KMS-11 (cell line): ENCODE measurements around the gene STARD5.
A peak's percentile ranks its signal among the peaks of the same experiment; 100 is the strongest.

ENCODE experiments used
- H2AFZ ChIP-seq: fragments of 200-600 bp; sonication (generic); 2 replicates; pipeline ENCODE4 v1.6.1; 2016; ENCODE audit warnings: antibody characterized with exemption, mixed run types, low read depth
- H3K27ac ChIP-seq: fragments of 200-600 bp; sonication (generic); 2 replicates; pipeline ENCODE4 v1.6.1; 2016; ENCODE audit warnings: mild to moderate bottlenecking, mixed run types
- H3K27me3 ChIP-seq: fragments of 200-600 bp; sonication (generic); 2 replicates; pipeline ENCODE4 v1.6.1; 2017; ENCODE audit warnings: mild to moderate bottlenecking, low read depth, mixed run types, moderate library complexity; ENCODE audit not compliant: insufficient read depth
- H3K36me3 ChIP-seq: fragments of 200-600 bp; sonication (generic); 2 replicates; pipeline ENCODE4 v1.6.1; 2017; ENCODE audit warnings: mild to moderate bottlenecking, mixed run types; ENCODE audit not compliant: insufficient read depth
- H3K4me1 ChIP-seq: fragments of 200-600 bp; sonication (generic); 2 replicates; pipeline ENCODE4 v1.6.1; 2016; ENCODE audit warnings: mild to moderate bottlenecking, low read depth, mixed run types; ENCODE audit not compliant: poor library complexity, severe bottlenecking
- H3K4me2 ChIP-seq: fragments of 200-600 bp; sonication (generic); 2 replicates; pipeline ENCODE4 v1.7.0; 2016; ENCODE audit warnings: mild to moderate bottlenecking, mixed run types
- H3K4me3 ChIP-seq: fragments of 200-600 bp; sonication (generic); IDR thresholded peaks from 2 replicates; pipeline ENCODE4 v1.6.1; 2017; ENCODE audit warnings: low read depth, low read length, mixed read lengths; ENCODE audit not compliant: insufficient read depth
- H3K79me2 ChIP-seq: fragments of 200-600 bp; sonication (generic); 2 replicates; pipeline ENCODE4 v1.6.1; 2016; ENCODE audit warnings: low read depth, mixed run types; ENCODE audit not compliant: insufficient read depth
- H3K9ac ChIP-seq: fragments of 200-600 bp; sonication (generic); 2 replicates; pipeline ENCODE4 v1.6.1; 2016; ENCODE audit warnings: mild to moderate bottlenecking, mixed run types
- H4K20me1 ChIP-seq: fragments of 200-600 bp; sonication (generic); 2 replicates; pipeline ENCODE4 v1.6.1; 2016; ENCODE audit warnings: mild to moderate bottlenecking, mixed run types; ENCODE audit not compliant: insufficient read depth
- TF ChIP-seq, protein P1 (sequence below): fragments of 200-600 bp; sonication (generic); conservative IDR thresholded peaks from 2 replicates; pipeline ENCODE4 v1.6.1; 2017; ENCODE audit warnings: low read depth, mild to moderate bottlenecking, antibody characterized with exemption, low read length, moderate library complexity, mixed read lengths

Gene STARD5

GRCh38 chr15:81288040-81288439, 35.9 kb downstream of the STARD5 start:
- Histone ChIP-seq H3K4me1 (peaks cover 53% of the 10 kb centered on the region), H4K20me1 (no peaks in the 10 kb centered on the region), H3K4me2 (no peak overlapping the region), H3K9ac (no peak overlapping the region), H3K79me2 (no peaks in the 10 kb centered on the region), H3K4me3 (no peak overlapping the region), H3K36me3 (no peaks in the 10 kb centered on the region), H2AFZ (no peak overlapping the region), H3K27me3 (no peaks in the 10 kb centered on the region), H3K27ac (no peak overlapping the region)
- TF ChIP-seq, protein P1, sequence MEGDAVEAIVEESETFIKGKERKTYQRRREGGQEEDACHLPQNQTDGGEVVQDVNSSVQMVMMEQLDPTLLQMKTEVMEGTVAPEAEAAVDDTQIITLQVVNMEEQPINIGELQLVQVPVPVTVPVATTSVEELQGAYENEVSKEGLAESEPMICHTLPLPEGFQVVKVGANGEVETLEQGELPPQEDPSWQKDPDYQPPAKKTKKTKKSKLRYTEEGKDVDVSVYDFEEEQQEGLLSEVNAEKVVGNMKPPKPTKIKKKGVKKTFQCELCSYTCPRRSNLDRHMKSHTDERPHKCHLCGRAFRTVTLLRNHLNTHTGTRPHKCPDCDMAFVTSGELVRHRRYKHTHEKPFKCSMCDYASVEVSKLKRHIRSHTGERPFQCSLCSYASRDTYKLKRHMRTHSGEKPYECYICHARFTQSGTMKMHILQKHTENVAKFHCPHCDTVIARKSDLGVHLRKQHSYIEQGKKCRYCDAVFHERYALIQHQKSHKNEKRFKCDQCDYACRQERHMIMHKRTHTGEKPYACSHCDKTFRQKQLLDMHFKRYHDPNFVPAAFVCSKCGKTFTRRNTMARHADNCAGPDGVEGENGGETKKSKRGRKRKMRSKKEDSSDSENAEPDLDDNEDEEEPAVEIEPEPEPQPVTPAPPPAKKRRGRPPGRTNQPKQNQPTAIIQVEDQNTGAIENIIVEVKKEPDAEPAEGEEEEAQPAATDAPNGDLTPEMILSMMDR: no peak

GRCh38 chr15:81286621-81287121, 37.3 kb downstream of the STARD5 start:
- Histone ChIP-seq H2AFZ (no peak overlapping the region), H3K27me3 (no peaks in the 10 kb centered on the region), H3K27ac (no peak overlapping the region), H3K4me2 (no peak overlapping the region), H4K20me1 (no peaks in the 10 kb centered on the region), H3K9ac (no peak overlapping the region), H3K4me1 (peaks cover 39% of the 10 kb centered on the region), H3K4me3 (no peak overlapping the region), H3K79me2 (no peaks in the 10 kb centered on the region), H3K36me3 (no peaks in the 10 kb centered on the region)
- TF ChIP-seq, protein P1: no peak

- Histone ChIP-seq H3K9ac (no peak overlapping the region), H3K4me1 (peaks cover 35% of the 10 kb centered on the region), H3K36me3 (no peaks in the 10 kb centered on the region), H3K4me2 (peak overlapping the region; percentile 30; the same call in 1 of the 2 replicates), H3K27me3 (no peaks in the 10 kb centered on the region), H4K20me1 (no peaks in the 10 kb centered on the region), H3K79me2 (no peaks in the 10 kb centered on the region), H3K4me3 (no peak overlapping the region), H3K27ac (no peak overlapping the region), H2AFZ (no peak overlapping the region; the same call in 1 of the 2 replicates)
- TF ChIP-seq, protein P1: no peak
Measured at GRCh38 chr15:81285461-81285860, 38.5 kb downstream of the STARD5 start.

DNA sequence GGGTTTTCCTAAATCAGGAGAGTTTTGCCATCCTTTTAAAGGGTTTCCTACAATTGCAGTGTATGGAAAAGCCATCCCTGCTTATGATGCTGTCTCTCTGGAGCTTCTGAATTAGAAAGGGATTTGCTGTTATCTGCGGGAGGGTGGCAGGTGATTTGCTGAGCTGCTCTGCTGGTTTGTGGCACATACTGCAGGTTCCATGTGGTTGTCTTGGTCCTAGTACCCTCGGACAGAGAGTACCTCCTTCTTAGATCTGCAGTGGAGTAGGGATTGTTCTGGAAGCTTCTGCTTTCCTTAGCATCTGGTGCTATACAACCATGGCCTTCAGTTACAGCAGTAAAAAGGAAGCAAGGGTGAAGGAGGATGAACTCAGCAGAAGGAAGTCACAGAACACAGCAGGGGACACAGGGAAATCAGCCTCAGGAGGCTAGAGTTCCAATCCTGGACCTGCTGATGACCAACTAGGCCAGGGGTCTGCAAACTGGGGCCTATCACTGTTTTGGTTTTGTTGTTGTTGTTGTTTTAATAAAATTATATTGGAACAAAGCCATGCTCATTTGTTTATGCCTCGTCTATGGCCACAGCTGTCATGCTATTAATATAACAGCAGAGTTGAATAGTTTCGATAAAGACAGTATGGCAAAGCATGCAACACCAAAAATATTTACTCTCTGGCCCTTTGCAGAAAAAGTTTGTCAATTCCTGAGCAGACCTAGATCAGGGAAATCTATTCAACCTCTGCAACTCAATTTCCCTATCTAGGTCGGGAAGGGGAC, 39.5 kb downstream of the STARD5 start:
- Histone ChIP-seq H3K9ac (no peak overlapping the region), H3K27me3 (no peaks in the 10 kb centered on the region), H4K20me1 (no peaks in the 10 kb centered on the region), H3K27ac (peak overlapping the region; percentile 14; the same call in 1 of the 2 replicates), H3K4me1 (peaks cover 35% of the 10 kb centered on the region), H3K4me2 (peak overlapping the region; percentile 30; the same call in 1 of the 2 replicates), H3K4me3 (no peak overlapping the region), H3K79me2 (no peaks in the 10 kb centered on the region), H2AFZ (peak overlapping the region; percentile 55), H3K36me3 (no peaks in the 10 kb centered on the region)
- TF ChIP-seq, protein P1: no peak
